GM15510 (cell line): ENCODE measurements around the gene CFAP99.

ENCODE experiments used
- POLR2A ChIP-seq: IDR thresholded peaks from 3 replicates; pipeline ENCODE4 v1.6.1; 2011; ENCODE audit warnings: borderline replicate concordance; ENCODE audit not compliant: insufficient read length; ENCODE audit errors: extremely low read depth

Gene CFAP99

GRCh38 chr4:2388429-2389182 is 30.1 kb upstream of the CFAP99 start:
- TF ChIP-seq POLR2A: no peak

- no peak for TF ChIP-seq POLR2A
These were observed 29.1 kb upstream of the CFAP99 start for GRCh38 chr4:2389691-2390090.

GRCh38 chr4:2390146-2390545 is 28.6 kb upstream of the CFAP99 start:
- no peak for TF ChIP-seq POLR2A

GRCh38 chr4:2390784-2391421 is 27.9 kb upstream of the CFAP99 start:
- no peak for TF ChIP-seq POLR2A

GRCh38 chr4:2393353-2394270 is 25.1 kb upstream of the CFAP99 start:
- TF ChIP-seq POLR2A: no peak

- no peak for TF ChIP-seq POLR2A
These were observed 24.2 kb upstream of the CFAP99 start for GRCh38 chr4:2394528-2394927.

GRCh38 chr4:2395038-2395437 is 23.7 kb upstream of the CFAP99 start:
- no peak for TF ChIP-seq POLR2A

GRCh38 chr4:2395584-2395983 is 23.2 kb upstream of the CFAP99 start:
- no peak for TF ChIP-seq POLR2A

- TF ChIP-seq POLR2A: no peak
These were observed 21.9 kb upstream of the CFAP99 start for GRCh38 chr4:2396781-2397368.

- no peak for TF ChIP-seq POLR2A
These were observed 21.0 kb upstream of the CFAP99 start for GRCh38 chr4:2397596-2398379.

GRCh38 chr4:2399216-2399615 is 19.5 kb upstream of the CFAP99 start:
- TF ChIP-seq POLR2A: no peak

GRCh38 chr4:2399631-2400190 is 19.0 kb upstream of the CFAP99 start:
- no peak for TF ChIP-seq POLR2A

- TF ChIP-seq POLR2A: no peak
These were observed 17.7 kb upstream of the CFAP99 start for GRCh38 chr4:2400841-2401609.
